OCI-M1 (cell line): ENCODE measurements around the gene CD4.
"Not testable (repeated sequence)": the region's sequence is repeated elsewhere in the genome, so short reads cannot be mapped to it uniquely, and the experiment has no call there.

Experiments
- DNase-seq: peaks from one replicate; lab custom pipeline; 2025; lab: John Stamatoyannopoulos, UW

The CD4 gene

GRCh38 chr12:6788972-6789924, at the start of gene CD4:
Gene CD4 (plus strand): TSS chr12:6789528. CDS start chr12:6800139, 10,611 bp downstream.
- peak; percentile 72 for DNase-seq

- not testable (repeated sequence) for DNase-seq
These were observed 47.2 kb upstream of the CD4 start for GRCh38 chr12:6742080-6742479.

DNA sequence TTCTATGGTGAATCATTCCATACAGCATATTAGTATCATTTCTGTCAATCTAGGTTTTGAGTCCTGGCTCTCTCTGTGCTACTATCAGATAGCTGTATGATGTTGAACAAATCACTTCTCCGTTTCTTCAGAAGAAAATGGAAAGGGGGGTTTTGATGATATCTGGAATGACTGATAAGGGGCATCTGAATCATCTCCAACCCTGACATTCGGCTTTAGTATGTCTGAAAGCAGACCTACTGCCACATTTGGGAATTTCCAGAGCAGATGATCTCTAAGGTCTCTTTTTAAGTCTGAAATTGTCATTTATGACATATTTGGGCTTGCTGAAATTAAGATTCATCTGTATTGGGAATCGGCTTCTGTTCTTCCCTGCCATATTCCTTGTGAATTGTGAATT, 46.5 kb upstream of the CD4 start:
- DNase-seq, result no peak

DNA sequence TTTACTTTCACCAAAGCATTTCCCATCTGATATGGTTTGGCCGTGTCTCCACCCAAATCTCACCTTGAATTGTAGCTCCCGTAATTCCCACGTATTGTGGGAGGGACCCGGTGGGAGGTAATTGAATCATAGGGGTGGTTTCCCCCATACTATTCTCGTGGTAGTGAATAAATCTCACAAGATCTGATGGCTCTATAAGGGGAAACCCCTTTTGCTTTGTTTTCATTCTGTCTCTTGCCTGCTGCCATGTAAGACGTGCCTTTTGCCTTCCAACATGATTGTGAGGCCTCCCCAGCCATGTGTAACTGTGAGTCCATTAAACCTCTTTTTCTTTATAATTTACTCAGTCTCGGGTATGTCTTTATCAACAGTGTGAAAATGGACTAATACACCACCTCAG, 46.0 kb upstream of the CD4 start:
- DNase-seq, result not testable (repeated sequence)

DNA sequence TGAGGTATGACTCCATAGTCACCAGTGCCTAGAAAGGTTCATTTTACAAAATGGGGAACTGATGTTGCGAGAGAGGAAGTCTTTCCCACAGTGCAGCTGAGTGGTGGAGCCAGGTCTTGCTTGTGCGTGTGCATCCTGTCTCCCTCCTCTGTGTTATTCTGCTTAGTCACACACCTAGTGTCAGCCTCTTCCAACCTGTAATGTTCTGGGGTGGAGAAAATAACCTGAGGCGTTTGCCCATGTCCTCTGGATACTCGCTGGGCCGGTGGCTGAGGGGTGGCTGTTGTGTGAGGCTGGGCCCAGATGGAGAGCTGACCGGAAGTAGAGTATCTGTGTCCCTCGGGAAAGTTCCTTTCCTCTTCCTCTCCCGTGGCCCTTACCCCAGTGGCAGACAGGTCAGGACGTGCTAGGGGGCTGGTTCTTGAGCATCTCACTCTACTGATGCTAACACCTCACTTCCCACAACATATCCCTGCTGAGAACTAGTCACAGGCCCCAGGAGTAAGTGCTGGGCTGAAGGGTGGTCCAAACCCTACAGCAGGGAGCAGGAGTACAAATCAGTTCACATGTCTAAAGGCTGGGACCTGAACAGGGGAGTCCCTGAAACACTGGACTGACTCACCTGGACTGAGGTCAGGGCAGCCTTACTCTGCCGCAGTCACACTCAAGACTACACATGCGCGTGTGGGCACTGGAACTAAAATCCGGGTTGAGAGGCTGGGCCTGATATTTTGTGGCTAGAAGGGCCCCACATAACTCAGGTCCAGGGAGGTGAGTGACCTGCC, 43.4 kb upstream of the CD4 start:
- DNase-seq, result peak; percentile 46

- no peak for DNase-seq
These were observed 42.1 kb upstream of the CD4 start for GRCh38 chr12:6747216-6747615.

DNA sequence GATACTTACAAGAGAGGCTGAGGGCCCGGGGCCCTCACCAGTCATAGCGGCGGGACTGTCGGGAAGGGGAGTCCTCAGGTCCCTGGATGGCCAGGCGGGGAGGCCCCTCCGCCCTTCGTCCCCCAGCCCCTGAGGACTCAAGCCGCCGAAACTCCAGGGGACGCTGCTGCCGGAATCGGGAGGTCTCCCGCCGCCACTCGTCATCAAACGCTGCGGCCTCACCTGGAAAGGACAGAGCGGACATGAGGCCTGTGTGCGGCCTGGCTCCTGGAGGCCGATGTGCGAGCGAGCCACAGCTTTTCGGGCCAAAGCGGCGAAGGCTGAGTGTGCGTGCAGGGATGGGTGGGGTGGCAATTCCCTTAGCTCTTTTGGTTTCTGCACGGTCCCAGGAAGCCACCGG, 40.6 kb upstream of the CD4 start:
- no peak for DNase-seq

GRCh38 chr12:6750506-6750905, 38.8 kb upstream of the CD4 start:
- DNase-seq, result no peak

- no peak for DNase-seq
These were observed 37.6 kb upstream of the CD4 start for GRCh38 chr12:6751767-6752166.

DNA sequence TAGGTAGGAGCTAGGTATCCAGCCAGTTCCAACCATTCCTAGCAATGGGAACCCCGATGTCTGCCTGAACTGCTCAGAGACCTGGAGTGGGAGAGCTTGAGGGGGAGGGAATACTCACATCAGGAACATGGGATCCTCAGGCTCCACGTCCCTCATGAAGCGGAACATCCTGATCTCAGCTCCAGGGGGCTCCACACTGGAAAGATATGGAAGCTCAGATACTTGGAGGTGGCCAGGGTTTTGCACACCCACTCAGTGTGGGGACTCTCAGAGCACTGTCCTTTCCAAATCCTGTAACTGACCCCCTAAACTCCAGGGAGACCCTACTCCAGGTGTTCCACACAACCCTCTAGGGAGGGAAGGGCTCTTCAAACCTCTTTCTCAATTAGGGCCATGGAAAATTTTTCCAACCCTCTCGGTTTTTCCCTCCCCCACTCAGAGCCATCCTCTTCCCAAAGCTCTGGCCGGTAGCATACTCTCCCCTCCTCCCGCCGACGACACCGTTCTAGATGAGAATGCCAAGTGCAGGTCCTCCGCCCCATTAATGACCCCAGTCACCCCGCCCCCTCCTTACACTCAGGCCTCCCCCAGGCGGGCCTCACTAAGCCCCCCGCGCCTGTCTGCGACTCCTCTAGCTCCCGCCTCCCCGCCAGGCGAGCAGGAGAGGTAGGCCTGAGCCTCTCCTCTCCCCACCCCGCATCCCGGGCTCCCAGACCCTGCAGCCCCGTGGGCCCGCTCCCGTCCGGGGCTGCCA, 37.0 kb upstream of the CD4 start:
- peak; percentile 66 for DNase-seq

- peak; percentile 99 for DNase-seq
These were observed 36.2 kb upstream of the CD4 start, which contains the start of gene MLF2 for GRCh38 chr12:6752921-6753771. Gene MLF2 (minus strand): TSS chr12:6753141. CDS start chr12:6752334, 807 bp downstream.

DNA sequence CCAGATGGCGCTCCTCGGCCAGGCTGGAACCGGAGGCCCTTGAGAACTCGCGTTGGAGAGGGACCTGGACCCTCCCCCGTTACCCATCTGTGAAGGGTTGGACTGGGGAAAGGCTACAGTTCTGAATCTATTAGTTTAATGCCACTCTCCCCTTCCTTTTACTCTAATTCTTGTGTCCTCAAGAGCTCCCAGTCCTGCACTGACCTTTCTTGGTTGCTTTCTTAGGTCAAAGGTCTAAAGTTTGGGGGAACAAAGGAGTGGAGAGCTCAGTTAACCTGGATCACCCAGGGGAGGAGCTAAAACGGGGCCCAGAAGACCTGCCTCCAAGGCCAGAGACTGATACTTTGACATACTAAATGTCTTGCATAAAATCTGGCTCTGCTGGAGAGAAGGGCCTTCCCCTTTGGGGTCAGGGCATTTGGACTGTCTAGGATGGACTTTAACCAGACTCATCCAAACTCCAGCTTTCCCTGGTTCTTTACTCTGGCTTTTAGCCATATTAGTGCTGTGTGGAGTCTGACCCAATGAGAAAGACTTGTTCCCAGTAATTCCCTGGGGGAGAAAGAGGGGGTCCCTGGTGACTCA, 35.5 kb upstream of the CD4 start:
- DNase-seq, result no peak

GRCh38 chr12:6754411-6754810, 34.9 kb upstream of the CD4 start:
- DNase-seq, result peak; percentile 62

DNA sequence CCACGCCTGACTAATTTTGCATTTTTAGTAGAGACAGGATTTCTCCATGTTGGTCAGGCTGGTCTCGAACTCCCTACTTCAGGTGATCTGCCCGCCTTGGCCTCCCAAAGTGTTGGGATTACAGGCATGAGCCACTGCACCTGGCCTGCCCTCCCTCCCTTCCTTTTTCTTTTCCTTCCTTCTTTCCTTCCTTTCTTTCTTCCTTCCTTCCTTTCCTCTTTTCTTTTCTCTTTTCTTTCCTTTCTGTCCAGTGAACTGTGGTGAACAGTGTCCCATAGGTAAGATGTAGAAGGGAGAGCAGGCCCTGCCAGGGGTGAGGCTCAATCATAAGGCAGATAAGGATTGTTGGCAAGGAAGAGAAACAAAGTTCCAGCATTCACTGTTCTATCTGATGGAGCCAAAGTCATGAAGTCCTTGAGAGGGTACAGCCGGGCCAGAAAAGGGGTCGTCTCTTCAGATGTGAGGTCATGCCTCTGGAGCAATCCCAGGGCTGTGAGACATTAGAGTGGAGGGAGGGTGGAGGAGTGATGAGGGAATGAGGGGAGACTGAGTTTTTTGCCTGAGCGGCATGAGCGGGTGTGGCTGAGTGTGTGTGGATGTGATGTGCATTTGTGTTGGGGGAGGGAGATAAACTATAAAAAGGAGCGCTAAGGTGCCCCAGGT, 32.2 kb upstream of the CD4 start:
- DNase-seq, result no peak

DNA sequence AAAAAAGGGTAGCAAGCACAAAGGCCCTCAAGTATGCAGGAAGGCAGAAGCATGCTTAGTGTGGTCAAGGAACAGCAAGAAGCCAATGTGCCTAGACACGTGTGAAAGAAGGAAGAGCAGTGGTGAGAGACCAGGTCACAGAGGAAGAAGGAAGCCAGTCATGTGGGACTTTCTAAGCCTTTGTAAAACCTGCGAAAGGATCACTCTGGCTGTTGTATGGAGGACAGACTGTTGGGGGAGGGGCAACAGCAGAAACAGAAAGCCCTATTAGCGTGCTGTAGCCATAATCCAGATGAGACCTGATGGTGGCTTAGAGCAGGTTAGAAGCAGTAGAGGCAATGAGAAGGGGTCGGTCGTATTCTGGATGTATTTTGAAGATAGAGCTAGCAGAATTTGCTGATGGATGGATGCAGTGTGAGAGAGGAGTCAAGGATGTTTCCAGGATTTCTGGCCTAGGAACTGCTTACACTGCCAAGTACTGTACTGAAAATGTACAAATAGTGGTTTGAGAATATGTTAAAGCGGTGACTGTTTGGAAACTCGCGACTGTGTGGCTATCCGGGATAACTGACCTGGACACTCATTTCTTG, 30.7 kb upstream of the CD4 start:
- no peak for DNase-seq

GRCh38 chr12:6759741-6760140, 29.6 kb upstream of the CD4 start:
- no peak for DNase-seq

GRCh38 chr12:6763380-6763779, 25.9 kb upstream of the CD4 start:
- no peak for DNase-seq

GRCh38 chr12:6764011-6764828, 25.1 kb upstream of the CD4 start:
- DNase-seq, result peak; percentile 93

DNA sequence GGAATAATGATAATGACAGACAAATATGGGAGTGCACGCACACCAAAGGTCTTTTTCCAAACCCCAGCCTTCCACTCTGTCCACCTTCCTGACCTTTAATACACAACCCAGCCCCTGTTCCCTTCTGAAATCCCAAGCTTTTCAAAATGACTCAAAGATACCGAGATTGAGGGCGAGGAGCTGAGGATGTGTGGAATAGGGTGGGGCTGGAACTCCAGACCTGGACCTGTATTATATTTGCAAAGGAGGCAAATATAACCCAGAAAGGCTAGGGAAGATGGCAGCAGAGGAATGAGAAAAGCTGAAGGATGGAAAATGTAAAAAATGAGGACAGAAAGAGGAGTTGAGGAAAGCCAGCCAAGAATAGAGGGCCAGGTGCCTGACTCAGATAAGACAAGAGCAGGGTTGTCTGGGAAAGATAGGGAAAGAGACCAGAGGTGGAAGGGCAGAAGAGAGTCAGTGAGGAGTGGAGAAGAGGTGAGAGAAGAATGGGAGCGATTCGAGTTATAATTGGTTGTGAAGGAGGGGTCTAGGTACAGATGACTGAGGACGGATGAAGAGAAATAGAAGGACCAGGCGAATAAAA, 24.2 kb upstream of the CD4 start:
- DNase-seq, result peak; percentile 74
